ENCODE data around the gene TNIK. TPM values are rescaled to one million over a fixed set of nuclear protein-coding genes. Genes with fewer than 3 reads are reported as not detected.

The TNIK gene
- total and polyA plus RNA-seq, 2 of the 13 experiments (the other 11 are each of a cell fraction or from before 2014, with no cell fraction given) = 0.15 to 0.22 TPM

GRCh38 chr3:171363202-171363601 is 97.0 kb downstream of the TNIK start:
- H3K4me3 ChIP-seq (replicated peaks in 1 of 3; ENCODE audit: insufficient read depth in 1 of 3, low read depth in 2 of 3, low read length in 3 of 3) = no peak overlapping the region
- H2AFZ ChIP-seq (ENCODE audit: low read length) = no peak overlapping the region
- no peaks in the 10 kb centered on the region for H3K9me3 ChIP-seq (ENCODE audit: low read length)
- H3K27ac ChIP-seq (ENCODE audit: extremely low read length, insufficient read depth, low read length) = no peak overlapping the region
- DNase-seq (ENCODE audit: low spot score) = no peak
- H3K4me1 ChIP-seq (ENCODE audit: insufficient read depth, low read length) = peaks cover 12% of the 10 kb centered on the region
- WGBS (ENCODE audit: low lambda C conversion rate) = 74% methylated on average over 2 of the region's 2 CpGs
- POLR2A ChIA-PET = no interaction called here
- ATAC-seq = no peak
- FAIRE-seq = no peak
- no peaks in the 10 kb centered on the region for H3K79me2 ChIP-seq (ENCODE audit: insufficient read depth, low read length)
- TF ChIP-seq, protein P1, sequence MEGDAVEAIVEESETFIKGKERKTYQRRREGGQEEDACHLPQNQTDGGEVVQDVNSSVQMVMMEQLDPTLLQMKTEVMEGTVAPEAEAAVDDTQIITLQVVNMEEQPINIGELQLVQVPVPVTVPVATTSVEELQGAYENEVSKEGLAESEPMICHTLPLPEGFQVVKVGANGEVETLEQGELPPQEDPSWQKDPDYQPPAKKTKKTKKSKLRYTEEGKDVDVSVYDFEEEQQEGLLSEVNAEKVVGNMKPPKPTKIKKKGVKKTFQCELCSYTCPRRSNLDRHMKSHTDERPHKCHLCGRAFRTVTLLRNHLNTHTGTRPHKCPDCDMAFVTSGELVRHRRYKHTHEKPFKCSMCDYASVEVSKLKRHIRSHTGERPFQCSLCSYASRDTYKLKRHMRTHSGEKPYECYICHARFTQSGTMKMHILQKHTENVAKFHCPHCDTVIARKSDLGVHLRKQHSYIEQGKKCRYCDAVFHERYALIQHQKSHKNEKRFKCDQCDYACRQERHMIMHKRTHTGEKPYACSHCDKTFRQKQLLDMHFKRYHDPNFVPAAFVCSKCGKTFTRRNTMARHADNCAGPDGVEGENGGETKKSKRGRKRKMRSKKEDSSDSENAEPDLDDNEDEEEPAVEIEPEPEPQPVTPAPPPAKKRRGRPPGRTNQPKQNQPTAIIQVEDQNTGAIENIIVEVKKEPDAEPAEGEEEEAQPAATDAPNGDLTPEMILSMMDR (CRISPR knock-in tag; IDR thresholded peaks at IDR 0.05) = no peak
- TF ChIP-seq HNRNPL (IDR thresholded peaks at IDR 0.05; ENCODE audit: low read depth, low read length) (no peak), STAT5B (CRISPR knock-in tag; IDR thresholded peaks at IDR 0.05) (no peak), ZMAT5 (CRISPR knock-in tag; IDR thresholded peaks at IDR 0.05; ENCODE audit: borderline replicate concordance, low read depth) (no peak), ZNF552 (CRISPR knock-in tag; IDR thresholded peaks at IDR 0.05; ENCODE audit: borderline replicate concordance) (no peak), ARNTL (CRISPR knock-in tag; IDR thresholded peaks at IDR 0.05) (no peak)
- TF ChIP-seq, protein P2, sequence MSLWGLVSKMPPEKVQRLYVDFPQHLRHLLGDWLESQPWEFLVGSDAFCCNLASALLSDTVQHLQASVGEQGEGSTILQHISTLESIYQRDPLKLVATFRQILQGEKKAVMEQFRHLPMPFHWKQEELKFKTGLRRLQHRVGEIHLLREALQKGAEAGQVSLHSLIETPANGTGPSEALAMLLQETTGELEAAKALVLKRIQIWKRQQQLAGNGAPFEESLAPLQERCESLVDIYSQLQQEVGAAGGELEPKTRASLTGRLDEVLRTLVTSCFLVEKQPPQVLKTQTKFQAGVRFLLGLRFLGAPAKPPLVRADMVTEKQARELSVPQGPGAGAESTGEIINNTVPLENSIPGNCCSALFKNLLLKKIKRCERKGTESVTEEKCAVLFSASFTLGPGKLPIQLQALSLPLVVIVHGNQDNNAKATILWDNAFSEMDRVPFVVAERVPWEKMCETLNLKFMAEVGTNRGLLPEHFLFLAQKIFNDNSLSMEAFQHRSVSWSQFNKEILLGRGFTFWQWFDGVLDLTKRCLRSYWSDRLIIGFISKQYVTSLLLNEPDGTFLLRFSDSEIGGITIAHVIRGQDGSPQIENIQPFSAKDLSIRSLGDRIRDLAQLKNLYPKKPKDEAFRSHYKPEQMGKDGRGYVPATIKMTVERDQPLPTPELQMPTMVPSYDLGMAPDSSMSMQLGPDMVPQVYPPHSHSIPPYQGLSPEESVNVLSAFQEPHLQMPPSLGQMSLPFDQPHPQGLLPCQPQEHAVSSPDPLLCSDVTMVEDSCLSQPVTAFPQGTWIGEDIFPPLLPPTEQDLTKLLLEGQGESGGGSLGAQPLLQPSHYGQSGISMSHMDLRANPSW (CRISPR knock-in tag; IDR thresholded peaks at IDR 0.05; ENCODE audit: borderline replicate concordance) = no peak
- BruUV-seq (replicated peaks) = no TSS peak
- no peaks in the 10 kb centered on the region for H3K27me3 ChIP-seq (ENCODE audit: control insufficient read depth in 1 of 2, insufficient read depth in 2 of 2, low read length in 2 of 2)
- H3K36me3 ChIP-seq (replicated peaks in 1 of 2; ENCODE audit: control insufficient read depth in 1 of 2, insufficient read depth in 2 of 2, low read length in 2 of 2) = no peaks in the 10 kb centered on the region
- H3K9ac ChIP-seq (ENCODE audit: insufficient read depth, low read depth, low read length) = no peak overlapping the region
- H4K20me1 ChIP-seq (ENCODE audit: insufficient read depth, low read length) = no peaks in the 10 kb centered on the region
- CTCF ChIA-PET (ENCODE audit: low intra/inter-chr PET ratio, low total read pairs) = no interaction called here
- H3K4me2 ChIP-seq (ENCODE audit: low read depth, low read length) = no peak overlapping the region
- intact Hi-C loops (cut with micrococcal nuclease; ENCODE audit: unreplicated experiment) (no loop called here), in situ Hi-C loops (cut with HindIII; ENCODE audit: extremely low pct_ligation_motif_present, low pct_unique_long_range_greater_than_20kb) (no loop called here)

All from HepG2 (cell line).